NT2/D1 (cell line): ENCODE measurements around the gene PLLP.

Source experiments
- SUZ12 ChIP-seq: IDR thresholded peaks from 2 replicates; pipeline ENCODE4 v1.6.1; 2011; ENCODE audit not compliant: insufficient read length, insufficient read depth; ENCODE audit errors: extremely low read depth
- YY1 ChIP-seq: IDR thresholded peaks from 2 replicates; pipeline ENCODE4 v1.6.1; 2011; ENCODE audit not compliant: insufficient read length, insufficient read depth
- ZNF274 ChIP-seq: IDR thresholded peaks from 2 replicates; pipeline ENCODE4 v1.6.1; 2011; ENCODE audit warnings: mild to moderate bottlenecking, low read depth, low read length

- TF ChIP-seq SUZ12 (no peak), ZNF274 (no peak), YY1 (no peak)
Observed at GRCh38 chr16:57261806-57262205, 22.7 kb downstream of the PLLP start.
